ENCODE results near the gene PITX2. TPM values are rescaled to one million over a fixed set of nuclear protein-coding genes. Genes with fewer than 3 reads are reported as not detected.

PITX2 gene
- total and polyA plus RNA-seq, 10 of the 15 experiments (the other 5 are each of a cell fraction or from before 2014, with no cell fraction given) = not detected

DNA sequence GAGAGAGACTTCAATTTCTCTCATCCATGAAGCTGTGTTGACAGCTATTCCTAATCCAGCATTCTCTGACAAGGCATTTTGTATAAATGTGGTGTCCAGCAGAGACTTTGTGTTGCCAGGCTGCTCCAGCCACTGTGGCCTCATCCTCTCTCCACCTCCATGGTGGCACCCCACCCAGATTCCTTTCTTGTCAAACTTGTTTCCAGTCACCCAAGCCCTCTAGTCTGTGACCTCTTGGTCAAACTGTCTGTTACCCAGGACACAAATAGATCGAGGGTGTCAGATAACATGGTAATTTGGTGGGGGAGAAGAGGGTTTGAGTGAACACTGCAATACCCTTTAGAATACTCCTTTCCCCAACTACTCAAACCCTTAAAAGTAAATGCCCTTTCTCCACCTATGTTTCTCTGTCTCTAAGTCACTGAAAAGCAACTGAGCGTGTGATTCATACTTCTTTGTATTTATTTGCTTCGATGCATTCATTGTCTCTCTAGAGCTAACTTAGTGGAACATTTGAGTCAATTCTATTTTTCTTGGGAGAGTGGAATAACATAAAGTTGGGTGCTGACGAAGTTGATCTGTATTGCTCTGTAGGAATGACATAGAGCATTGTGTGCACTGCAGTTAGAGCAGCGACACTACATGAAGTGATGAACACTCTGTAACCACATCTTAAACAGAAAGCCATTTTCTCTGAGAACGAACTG is 13.7 kb downstream of the PITX2 start:
- Histone ChIP-seq H4K20me1 (ENCODE audit: control insufficient read depth, insufficient read depth) (no peaks in the 10 kb centered on the region), H3K27ac (ENCODE audit: control insufficient read depth, insufficient read depth) (no peak overlapping the region), H3K4me3 (no peak overlapping the region), H3K79me2 (ENCODE audit: control insufficient read depth, insufficient read depth, low read length) (no peaks in the 10 kb centered on the region), H3K4me1 (ENCODE audit: control insufficient read depth, insufficient read depth, low read length) (no peaks in the 10 kb centered on the region), H2AFZ (ENCODE audit: control insufficient read depth, low read depth, low read length) (no peak overlapping the region), H3K9ac (ENCODE audit: control insufficient read depth, insufficient read depth, low read length) (no peak overlapping the region), H3K9me3 (replicated peaks; ENCODE audit: control insufficient read depth, insufficient read depth, low read length) (no peaks in the 10 kb centered on the region), H3K4me2 (ENCODE audit: control insufficient read depth, insufficient read depth) (no peak overlapping the region), H3K36me3 (ENCODE audit: control insufficient read depth in 2 of 2, insufficient read depth in 2 of 2, low read length in 1 of 2) (no peaks in the 10 kb centered on the region), H3K27me3 (replicated peaks in 1 of 2; ENCODE audit: control insufficient read depth in 2 of 2, insufficient read depth in 2 of 2, low read length in 1 of 2) (peaks cover 6 to 10% of the 10 kb centered on the region in 2 experiments)
- in situ Hi-C loops (cut with MboI) = no loop called here
- BruUV-seq (replicated peaks) = no TSS peak
- ChIA-PET CTCF (no interaction called here), RAD21 (ENCODE audit: unreplicated experiment) (no interaction called here), POLR2A (no interaction called here), SMC1A (ENCODE audit: uncharacterized antibody, unreplicated experiment) (no interaction called here)
- intact Hi-C loops (cut with micrococcal nuclease; ENCODE audit: unreplicated experiment) = no loop called here
- WGBS (ENCODE audit: insufficient coverage, insufficient replicate concordance, low lambda C conversion rate, missing lambda C conversion rate) = 6% methylated on average over 6 of the region's 6 CpGs
- ATAC-seq (no peak), DNase-seq (ENCODE audit: low read depth, low spot score) (no peak), FAIRE-seq (no peak)
- TF ChIP-seq, protein P1, sequence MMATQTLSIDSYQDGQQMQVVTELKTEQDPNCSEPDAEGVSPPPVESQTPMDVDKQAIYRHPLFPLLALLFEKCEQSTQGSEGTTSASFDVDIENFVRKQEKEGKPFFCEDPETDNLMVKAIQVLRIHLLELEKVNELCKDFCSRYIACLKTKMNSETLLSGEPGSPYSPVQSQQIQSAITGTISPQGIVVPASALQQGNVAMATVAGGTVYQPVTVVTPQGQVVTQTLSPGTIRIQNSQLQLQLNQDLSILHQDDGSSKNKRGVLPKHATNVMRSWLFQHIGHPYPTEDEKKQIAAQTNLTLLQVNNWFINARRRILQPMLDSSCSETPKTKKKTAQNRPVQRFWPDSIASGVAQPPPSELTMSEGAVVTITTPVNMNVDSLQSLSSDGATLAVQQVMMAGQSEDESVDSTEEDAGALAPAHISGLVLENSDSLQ (IDR thresholded peaks at IDR 0.05) = no peak
- TF ChIP-seq PRDM15 (CRISPR knock-in tag; IDR thresholded peaks at IDR 0.05) (no peak), ESRRA (IDR thresholded peaks at IDR 0.05; ENCODE audit: low read length) (no peak), CTCF (IDR thresholded peaks at IDR 0.05 in 2 of 3, conservative IDR thresholded peaks at IDR 0.05 in 1 of 3; ENCODE audit: control insufficient read depth in 2 of 3, extremely low read depth in 1 of 3, insufficient read depth in 1 of 3, low read depth in 3 of 3, low read length in 3 of 3) (no peak), NFIC (IDR thresholded peaks at IDR 0.05; ENCODE audit: low read depth, low read length) (no peak), BMI1 (IDR thresholded peaks at IDR 0.05; ENCODE audit: borderline replicate concordance) (no peak), POLR2AphosphoS5 (IDR thresholded peaks at IDR 0.05; ENCODE audit: low read length) (no peak), GABPA (IDR thresholded peaks at IDR 0.05; ENCODE audit: low read depth) (no peak)
- TF ChIP-seq, protein P2, sequence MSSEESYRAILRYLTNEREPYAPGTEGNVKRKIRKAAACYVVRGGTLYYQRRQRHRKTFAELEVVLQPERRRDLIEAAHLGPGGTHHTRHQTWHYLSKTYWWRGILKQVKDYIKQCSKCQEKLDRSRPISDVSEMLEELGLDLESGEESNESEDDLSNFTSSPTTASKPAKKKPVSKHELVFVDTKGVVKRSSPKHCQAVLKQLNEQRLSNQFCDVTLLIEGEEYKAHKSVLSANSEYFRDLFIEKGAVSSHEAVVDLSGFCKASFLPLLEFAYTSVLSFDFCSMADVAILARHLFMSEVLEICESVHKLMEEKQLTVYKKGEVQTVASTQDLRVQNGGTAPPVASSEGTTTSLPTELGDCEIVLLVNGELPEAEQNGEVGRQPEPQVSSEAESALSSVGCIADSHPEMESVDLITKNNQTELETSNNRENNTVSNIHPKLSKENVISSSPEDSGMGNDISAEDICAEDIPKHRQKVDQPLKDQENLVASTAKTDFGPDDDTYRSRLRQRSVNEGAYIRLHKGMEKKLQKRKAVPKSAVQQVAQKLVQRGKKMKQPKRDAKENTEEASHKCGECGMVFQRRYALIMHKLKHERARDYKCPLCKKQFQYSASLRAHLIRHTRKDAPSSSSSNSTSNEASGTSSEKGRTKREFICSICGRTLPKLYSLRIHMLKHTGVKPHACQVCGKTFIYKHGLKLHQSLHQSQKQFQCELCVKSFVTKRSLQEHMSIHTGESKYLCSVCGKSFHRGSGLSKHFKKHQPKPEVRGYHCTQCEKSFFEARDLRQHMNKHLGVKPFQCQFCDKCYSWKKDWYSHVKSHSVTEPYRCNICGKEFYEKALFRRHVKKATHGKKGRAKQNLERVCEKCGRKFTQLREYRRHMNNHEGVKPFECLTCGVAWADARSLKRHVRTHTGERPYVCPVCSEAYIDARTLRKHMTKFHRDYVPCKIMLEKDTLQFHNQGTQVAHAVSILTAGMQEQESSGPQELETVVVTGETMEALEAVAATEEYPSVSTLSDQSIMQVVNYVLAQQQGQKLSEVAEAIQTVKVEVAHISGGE (CRISPR knock-in tag; IDR thresholded peaks at IDR 0.05) = no peak
